Mucosa of descending colon (tissue), 3 donors: ENCODE data around the gene ZNF580. TPM values are rescaled to one million over a fixed set of nuclear protein-coding genes. Genes with fewer than 3 reads are reported as not detected.

Experiments used
- ATAC-seq: fragments of 200-7000 bp; cut with Tn5 transposase; one replicate; pipeline ENCODE4 v1.9.1; 2020; ENCODE audit warnings: mild to moderate bottlenecking, moderate library complexity
- DNase-seq, 3 donors: peaks; one replicate each; pipeline ENCODE4 v3.0.0-alpha.2; 2020
- H3K36me3 ChIP-seq: fragments of 200-600 bp; one replicate; pipeline ENCODE4 v1.8.0; 2021; ENCODE audit warnings: low read depth, mild to moderate bottlenecking
- H3K4me1 ChIP-seq: fragments of 200-600 bp; one replicate; pipeline ENCODE4 v1.8.0; 2021; ENCODE audit warnings: low read depth, mild to moderate bottlenecking
- H3K4me3 ChIP-seq: fragments of 200-600 bp; one replicate; pipeline ENCODE4 v1.8.0; 2021; ENCODE audit warnings: mild to moderate bottlenecking
- H3K9me3 ChIP-seq: fragments of 200-600 bp; one replicate; pipeline ENCODE4 v1.8.0; 2021; ENCODE audit warnings: mild to moderate bottlenecking
- intact Hi-C, 2 donors: fragments of 100-400 bp; cut with DNase I in 1 of 2; cut with micrococcal nuclease in 1 of 2; formaldehyde crosslinking; loops; one replicate each; pipeline versions ENCODE4 v1.11.0 to v1.11.1; 2022; cut with DNase I, micrococcal nuclease
- total RNA-seq, 3 donors: library from RNA; stranded (reverse); fragmentation: NEBNext Ultra II Directional in 2 of 3; extraction: Animal tissue kit (Norgen Biotek cat#: 25700) in 2 of 3; gene quantifications; one replicate each; pipeline versions ENCODE4 v1.2.1 to v1.2.4, GENCODE V29; 2021 to 2023
- TF ChIP-seq, protein P1 (sequence below): fragments of 200-600 bp; IDR thresholded peaks from one replicate; pipeline ENCODE4 v1.8.0; 2022; ENCODE audit warnings: antibody characterized with exemption, mild to moderate bottlenecking
- donor health status: DM: no; HTN: no; CAD: no; lungs with moderate emphysema.
- donor health status: DM: no; HTN: no; CAD: no.
- donor health status: DM: no; HTN: yes; CAD: no.

Gene ZNF580
- total RNA-seq, 3 donors from 2014 or later = 29.6 to 46.0 (median 31.6) TPM

- H3K4me3 ChIP-seq = no peak overlapping the region
- intact Hi-C loops = no loop called here
- DNase-seq = peak; percentile 3 to 42 (median 36)
- no peak for ATAC-seq
- H3K9me3 ChIP-seq = no peaks in the 10 kb centered on the region
- TF ChIP-seq, protein P1, sequence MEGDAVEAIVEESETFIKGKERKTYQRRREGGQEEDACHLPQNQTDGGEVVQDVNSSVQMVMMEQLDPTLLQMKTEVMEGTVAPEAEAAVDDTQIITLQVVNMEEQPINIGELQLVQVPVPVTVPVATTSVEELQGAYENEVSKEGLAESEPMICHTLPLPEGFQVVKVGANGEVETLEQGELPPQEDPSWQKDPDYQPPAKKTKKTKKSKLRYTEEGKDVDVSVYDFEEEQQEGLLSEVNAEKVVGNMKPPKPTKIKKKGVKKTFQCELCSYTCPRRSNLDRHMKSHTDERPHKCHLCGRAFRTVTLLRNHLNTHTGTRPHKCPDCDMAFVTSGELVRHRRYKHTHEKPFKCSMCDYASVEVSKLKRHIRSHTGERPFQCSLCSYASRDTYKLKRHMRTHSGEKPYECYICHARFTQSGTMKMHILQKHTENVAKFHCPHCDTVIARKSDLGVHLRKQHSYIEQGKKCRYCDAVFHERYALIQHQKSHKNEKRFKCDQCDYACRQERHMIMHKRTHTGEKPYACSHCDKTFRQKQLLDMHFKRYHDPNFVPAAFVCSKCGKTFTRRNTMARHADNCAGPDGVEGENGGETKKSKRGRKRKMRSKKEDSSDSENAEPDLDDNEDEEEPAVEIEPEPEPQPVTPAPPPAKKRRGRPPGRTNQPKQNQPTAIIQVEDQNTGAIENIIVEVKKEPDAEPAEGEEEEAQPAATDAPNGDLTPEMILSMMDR = no peak
- H3K36me3 ChIP-seq = no peaks in the 10 kb centered on the region
- peaks cover 43% of the 10 kb centered on the region for H3K4me1 ChIP-seq
Observed at GRCh38 chr19:55690109-55690768, 49.4 kb downstream of the ZNF580 start.

DNA sequence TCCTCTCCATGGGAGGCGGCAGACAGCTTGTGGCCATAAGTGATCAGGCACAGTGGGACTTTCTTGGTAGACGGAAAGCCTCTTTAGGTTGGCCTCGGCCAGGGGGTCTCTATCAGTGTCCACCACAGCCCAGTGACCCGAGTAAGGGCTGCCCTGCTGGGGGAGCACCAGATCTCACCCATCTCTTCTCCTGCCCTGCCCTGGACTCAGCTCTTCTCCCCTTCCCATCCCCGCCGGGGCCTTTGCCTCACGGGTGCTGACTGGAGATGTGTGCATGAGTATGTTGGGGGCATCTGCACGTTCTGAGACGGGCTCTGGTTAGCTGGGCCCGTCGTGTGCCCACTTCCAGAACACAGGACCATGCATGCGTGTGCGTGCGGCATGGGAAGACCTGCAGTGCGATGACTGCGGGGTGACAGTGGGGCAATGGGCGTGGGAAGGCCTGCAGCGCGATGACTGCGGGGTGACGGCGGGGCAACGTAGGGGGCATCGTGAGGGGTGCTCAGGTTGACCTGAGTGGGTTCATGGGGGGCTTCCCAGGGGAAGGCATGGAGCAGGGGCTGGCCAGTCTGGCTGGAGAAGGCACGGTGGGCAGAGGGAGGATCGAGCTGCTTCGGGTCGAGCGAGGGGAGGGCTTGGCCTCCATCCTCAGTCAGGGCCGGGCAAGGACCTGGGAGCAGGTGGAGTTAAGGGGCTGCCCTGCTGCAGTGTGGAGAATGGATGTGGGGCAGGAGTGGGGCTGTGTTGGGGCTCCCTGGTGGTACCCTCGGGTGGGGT is 50.2 kb downstream of the ZNF580 start:
- Histone ChIP-seq H3K36me3 (no peaks in the 10 kb centered on the region), H3K4me1 (peaks cover 36% of the 10 kb centered on the region), H3K9me3 (no peaks in the 10 kb centered on the region), H3K4me3 (no peak overlapping the region)
- ATAC-seq = no peak
- no peak for DNase-seq
- TF ChIP-seq, protein P1 = no peak
- intact Hi-C loops = no loop called here

DNA sequence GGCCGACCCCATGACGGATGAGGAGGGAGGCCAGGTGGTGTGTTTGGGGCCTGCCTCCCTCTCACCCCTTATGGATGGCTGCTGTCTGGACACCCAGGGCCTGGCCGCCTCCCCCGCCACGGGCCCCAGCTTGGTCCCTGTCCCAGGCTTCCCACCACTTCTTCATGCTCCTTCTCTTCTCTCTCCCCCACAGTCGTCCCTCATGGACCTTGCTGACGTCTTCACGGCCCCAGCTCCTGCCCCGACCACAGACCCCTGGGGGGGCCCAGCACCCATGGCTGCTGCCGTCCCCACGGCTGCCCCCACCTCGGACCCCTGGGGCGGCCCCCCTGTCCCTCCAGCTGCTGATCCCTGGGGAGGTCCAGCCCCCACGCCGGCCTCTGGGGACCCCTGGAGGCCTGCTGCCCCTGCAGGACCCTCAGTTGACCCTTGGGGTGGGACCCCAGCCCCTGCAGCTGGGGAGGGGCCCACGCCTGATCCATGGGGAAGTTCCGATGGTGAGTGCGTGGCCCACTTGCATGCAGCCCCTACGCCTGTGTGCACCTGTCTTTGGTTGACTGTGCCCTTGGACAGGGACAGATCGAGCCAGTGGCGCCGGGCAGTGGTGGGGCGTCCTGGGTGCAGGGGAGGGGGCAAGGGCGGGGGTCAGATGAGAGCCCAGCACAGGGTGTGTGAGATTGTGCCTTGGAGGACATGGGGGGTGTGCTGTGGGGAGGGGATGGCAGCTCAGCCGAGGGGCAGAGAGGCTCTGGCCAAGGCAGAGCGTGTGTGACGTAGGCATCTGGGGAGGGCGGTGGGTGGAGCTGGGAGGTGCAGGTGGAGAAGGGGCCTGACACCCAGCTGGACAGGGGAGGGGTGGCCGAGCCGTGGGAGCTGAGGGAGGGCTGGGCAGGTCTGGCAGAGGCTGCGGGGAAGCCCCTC is 51.0 kb downstream of the ZNF580 start:
- Histone ChIP-seq H3K4me1 (peaks cover 28% of the 10 kb centered on the region), H3K4me3 (no peak overlapping the region), H3K9me3 (no peaks in the 10 kb centered on the region), H3K36me3 (no peaks in the 10 kb centered on the region)
- DNase-seq (no peak), ATAC-seq (no peak)
- intact Hi-C loops = no loop called here
- TF ChIP-seq, protein P1 = no peak

- no peaks in the 10 kb centered on the region for H3K9me3 ChIP-seq
- DNase-seq (peak in 1 of 3 donors; percentile 42), ATAC-seq (no peak)
- H3K4me3 ChIP-seq = no peak overlapping the region
- H3K4me1 ChIP-seq = peaks cover 19% of the 10 kb centered on the region
- TF ChIP-seq, protein P1 = no peak
- intact Hi-C loops = no loop called here
- H3K36me3 ChIP-seq = no peaks in the 10 kb centered on the region
Observed at GRCh38 chr19:55692681-55693081, 51.9 kb downstream of the ZNF580 start.

Other genes starting within 250 kb of the ZNF580 start
- gene UBE2S, start 233.2 kb upstream of the ZNF580 start, total RNA-seq = 10 to 100 TPM; 14.0 to 41.6 (median 23.0) TPM
- gene SHISA7, start 197.7 kb upstream of the ZNF580 start, total RNA-seq = under 1 TPM in 1 of 3 donors, not detected in 2; 0.35 TPM
- 10 to 100 TPM; 65.8 to 88.4 (median 86.9) TPM for gene ISOC2, start 179.4 kb upstream of the ZNF580 start, total RNA-seq
- gene C19orf85, start 176.3 kb upstream of the ZNF580 start, total RNA-seq = not detected
- 10 to 100 TPM in 1 of 3 donors, 1 to 10 TPM in 2; 6.8 to 11.1 (median 7.9) TPM for gene ZNF628, start 164.4 kb upstream of the ZNF580 start, total RNA-seq
- 10 to 100 TPM in 1 of 3 donors, 1 to 10 TPM in 2; 3.9 to 21.7 (median 5.5) TPM for gene NAT14, start 155.8 kb upstream of the ZNF580 start, total RNA-seq
- gene SSC5D, start 152.6 kb upstream of the ZNF580 start, total RNA-seq = 10 to 100 TPM in 1 of 3 donors, 1 to 10 TPM in 2; 2.6 to 35.0 (median 4.0) TPM
- not detected for gene SBK2, start 103.9 kb upstream of the ZNF580 start, total RNA-seq
- gene SBK3, start 95.5 kb upstream of the ZNF580 start, total RNA-seq = under 1 TPM in 2 of 3 donors, not detected in 1; 0.34 to 0.54 TPM
- 10 to 100 TPM in 1 of 3 donors, 1 to 10 TPM in 2; 6.2 to 13.6 (median 7.2) TPM for gene ZNF579, start 60.2 kb upstream of the ZNF580 start, total RNA-seq
- gene FIZ1, start 41.5 kb upstream of the ZNF580 start, total RNA-seq = 10 to 100 TPM; 15.7 to 20.3 (median 20.0) TPM
- gene ZNF524, start 40.7 kb upstream of the ZNF580 start, total RNA-seq = 10 to 100 TPM; 25.5 to 27.1 (median 26.5) TPM
- 10 to 100 TPM; 12.7 to 18.5 (median 13.2) TPM for gene ZNF865, start 35.4 kb upstream of the ZNF580 start, total RNA-seq
- gene ZNF784, start 16.4 kb upstream of the ZNF580 start, total RNA-seq = 10 to 100 TPM in 2 of 3 donors, 1 to 10 TPM in 1; 8.7 to 13.8 (median 10.1) TPM
- 10 to 100 TPM; 15.2 to 22.5 (median 20.1) TPM for gene ZNF581, start 2.6 kb downstream of the ZNF580 start, total RNA-seq
- 10 to 100 TPM in 1 of 3 donors, 1 to 10 TPM in 2; 5.5 to 14.8 (median 6.3) TPM for gene CCDC106, start 7.2 kb downstream of the ZNF580 start, total RNA-seq
- gene U2AF2, start 14.0 kb downstream of the ZNF580 start, total RNA-seq = 100 to 1,000 TPM; 162 to 194 (median 163) TPM
- gene EPN1, start 34.2 kb downstream of the ZNF580 start, total RNA-seq = 100 to 1,000 TPM; 156 to 251 (median 192) TPM
- gene NLRP9, start 97.4 kb downstream of the ZNF580 start, total RNA-seq = not detected
- gene RFPL4A, start 118.1 kb downstream of the ZNF580 start, total RNA-seq = not detected
- under 1 TPM in 1 of 3 donors, not detected in 2; 0.35 TPM for gene RFPL4AL1, start 128.1 kb downstream of the ZNF580 start, total RNA-seq
- under 1 TPM in 1 of 3 donors, not detected in 2; 0.12 TPM for gene NLRP11, start 191.0 kb downstream of the ZNF580 start, total RNA-seq
- gene NLRP4, start 195.5 kb downstream of the ZNF580 start, total RNA-seq = not detected